K562 (cell line): Measurements from ENCODE around the gene RRAD. TPM values are rescaled to one million over a fixed set of nuclear protein-coding genes. Genes with fewer than 3 reads are reported as not detected.

ENCODE experiments used
- ATAC-seq: fragments of 200-7000 bp; cut with Tn5 transposase; 3 replicates; pipeline ENCODE4 v1.9.1; 2020; ENCODE audit warnings: moderate library complexity
- BruUV-seq: library from RNA; stranded (reverse); fragments of 400-500 nt; replicated peaks from 2 replicates; lab custom pipeline; 2021; lab: Mats Ljungman, UMichigan
- CTCF ChIA-PET: fragments of 300-600 bp; formaldehyde crosslinking; extraction: SDS; loops from one replicate; lab custom pipeline; 2021; ENCODE audit warnings: low intra/inter-chr PET ratio; lab: Yijun Ruan, JAX
- POLR2A ChIA-PET: fragments of 300-600, 350-650 bp; sonication (Branson Sonifier 250); formaldehyde crosslinking; extraction: SDS; loops from one replicate; lab custom pipeline; 2021; ENCODE audit warnings: antibody characterized with exemption, inconsistent platforms; lab: Yijun Ruan, JAX
- DNase-seq, 4 experiments: peaks; one replicate each; pipeline versions ENCODE4 v3.0.0 to v3.0.0-alpha.2; 2011 to 2018; ENCODE audit warnings: low spot score in 3 of 4, mixed read lengths in 3 of 4; ENCODE audit errors: extremely low read depth in 1 of 4
- FAIRE-seq: peaks from 2 replicates; lab custom pipeline; 2011; peaks lifted over from hg19 to GRCh38; lab: Jason Lieb, UNC
- H2AFZ ChIP-seq: 2 replicates; pipeline ENCODE4 v1.6.0; 2011; ENCODE audit warnings: low read depth, low read length, control low read depth, inconsistent platforms
- H3K27ac ChIP-seq: fragments of 200-600 bp; 3 replicates; pipeline ENCODE4 v1.8.0; 2011; ENCODE audit warnings: low read depth, mild to moderate bottlenecking, control low read depth, inconsistent platforms, low read length, moderate library complexity, mixed read lengths; ENCODE audit errors: extremely low read depth
- H3K27me3 ChIP-seq, 2 experiments: fragments of 300-600 bp in 1 of 2; 2 replicates in 1 of 2; 3 replicates in 1 of 2; pipeline versions ENCODE4 v1.6.0 to v1.8.0; 2011; ENCODE audit warnings: inconsistent platforms in 2 of 2, low read length in 2 of 2, mild to moderate bottlenecking in 1 of 2, mixed read lengths in 1 of 2, moderate library complexity in 1 of 2; ENCODE audit not compliant: control insufficient read depth in 2 of 2, insufficient read depth in 2 of 2
- H3K36me3 ChIP-seq: fragments of 300-600 bp; 3 replicates; pipeline ENCODE4 v1.8.0; 2011; ENCODE audit warnings: mild to moderate bottlenecking, low read length, inconsistent platforms; ENCODE audit not compliant: control insufficient read depth, insufficient read depth
- H3K4me1 ChIP-seq, 2 experiments: fragments of 200-600 bp in 1 of 2; replicated peaks in 1 of 2; 2 replicates in 1 of 2; 3 replicates in 1 of 2; pipeline versions ENCODE4 v1.5.1 to v1.8.0; 2011; ENCODE audit warnings: inconsistent platforms in 2 of 2, low read length in 2 of 2, mild to moderate bottlenecking in 1 of 2, mixed read lengths in 1 of 2, moderate library complexity in 1 of 2; ENCODE audit not compliant: control insufficient read depth in 2 of 2, insufficient read depth in 2 of 2
- H3K4me2 ChIP-seq: 2 replicates; pipeline ENCODE4 v1.6.1; 2011; ENCODE audit warnings: low read length, control low read depth, inconsistent platforms, mixed read lengths; ENCODE audit not compliant: insufficient read depth
- H3K4me3 ChIP-seq: fragments of 200-600 bp; sonication (generic), shearing (Covaris generic); 2 replicates; pipeline ENCODE4 v1.5.1; 2016; ENCODE audit warnings: control low read depth, inconsistent platforms
- H3K79me2 ChIP-seq: fragments of 200-600 bp; 3 replicates; pipeline ENCODE4 v1.8.0; 2011; ENCODE audit warnings: low read length, inconsistent platforms; ENCODE audit not compliant: control insufficient read depth, insufficient read depth
- H3K9ac ChIP-seq, 2 experiments: 2 replicates each; pipeline versions ENCODE4 v1.6.0 to v1.6.1; 2011; ENCODE audit warnings: low read depth in 2 of 2, low read length in 2 of 2, control low read depth in 1 of 2, inconsistent platforms in 1 of 2, mild to moderate bottlenecking in 1 of 2, mixed read lengths in 1 of 2; ENCODE audit not compliant: insufficient read depth in 1 of 2
- H3K9me1 ChIP-seq: one replicate; pipeline ENCODE4 v1.6.0; 2011; ENCODE audit warnings: inconsistent platforms, mild to moderate bottlenecking, low read length, moderate library complexity; ENCODE audit not compliant: control insufficient read depth, insufficient read depth
- H3K9me3 ChIP-seq: replicated peaks from 2 replicates; pipeline ENCODE4 v1.5.1; 2011; ENCODE audit warnings: low read depth, low read length, inconsistent platforms; ENCODE audit not compliant: control insufficient read depth, insufficient read depth
- H4K20me1 ChIP-seq: replicated peaks from 2 replicates; pipeline ENCODE4 v1.6.1; 2011; ENCODE audit warnings: low read length, inconsistent platforms, mixed read lengths; ENCODE audit not compliant: control insufficient read depth, insufficient read depth
- BHLHE40 ChIP-seq: IDR thresholded peaks from 2 replicates; pipeline ENCODE4 v1.6.1; 2011; ENCODE audit warnings: low read length, improper control_type of control experiment
- CEBPG ChIP-seq, 3 experiments: fragments of 200-800 bp in 1 of 3; sonication (Bioruptor generic) in 1 of 3; sonication (generic) in 1 of 3; formaldehyde crosslinking in 1 of 3; IDR thresholded peaks in 2 of 3; conservative IDR thresholded peaks in 1 of 3; 2 replicates each; pipeline versions ENCODE4 v1.6.1 to v1.8.0; 2016 to 2022; ENCODE audit warnings: missing compliant biosample characterization in 2 of 3, missing genetic modification characterization in 2 of 3, mild to moderate bottlenecking in 1 of 3, missing genetic modification reagents in 1 of 3
- COPS2 ChIP-seq: fragments of 450-650 bp; conservative IDR thresholded peaks from 2 replicates; pipeline ENCODE4 v1.6.1; 2016; ENCODE audit warnings: mild to moderate bottlenecking, moderate library complexity
- ERF ChIP-seq: fragments of 450-650 bp; formaldehyde crosslinking; IDR thresholded peaks from 2 replicates; pipeline ENCODE4 v1.4.0; 2020; ENCODE audit warnings: mild to moderate bottlenecking, mixed read lengths
- PYGO2 ChIP-seq: fragments of 450-650 bp; IDR thresholded peaks from 2 replicates; pipeline ENCODE4 v1.6.1; 2016; ENCODE audit warnings: mild to moderate bottlenecking, missing genetic modification characterization, moderate library complexity, missing compliant biosample characterization
- TAF7 ChIP-seq: fragments of 450-650 bp; IDR thresholded peaks from 2 replicates; pipeline ENCODE4 v1.6.1; 2016; ENCODE audit warnings: missing genetic modification characterization, missing compliant biosample characterization
- TAL1 ChIP-seq: fragments of 450-650 bp; IDR thresholded peaks from 2 replicates; pipeline ENCODE4 v1.6.1; 2016; ENCODE audit warnings: mild to moderate bottlenecking
- TGIF2 ChIP-seq: sonication (generic); formaldehyde crosslinking; IDR thresholded peaks from 2 replicates; pipeline ENCODE4 v1.8.1; 2022; ENCODE audit warnings: mild to moderate bottlenecking, missing genetic modification reagents, moderate library complexity
- TSC22D4 ChIP-seq: fragments of 450-650 bp; IDR thresholded peaks from 2 replicates; pipeline ENCODE4 v1.6.1; 2016; ENCODE audit warnings: missing genetic modification characterization, missing biosample characterization, control low read depth
- WGBS: fragments of 100-300 bp; shearing (Covaris generic); methylation state at CpG from one replicate; pipeline ENCODE4 v1.1.6; 2016; ENCODE audit warnings: low coverage, mixed read lengths; ENCODE audit not compliant: insufficient coverage; ENCODE audit errors: missing lambda C conversion rate; 5-methylcytosine and 5-hydroxymethylcytosine counted together
- in situ Hi-C: fragments of 300-500 bp; cut with MboI; formaldehyde crosslinking; loops from 4 replicates; pipeline ENCODE4 v1.15.0; 2018; ENCODE audit warnings: inconsistent platforms, mixed read lengths
- intact Hi-C: fragments of 100-400 bp; cut with micrococcal nuclease; formaldehyde crosslinking; loops from 2 replicates; pipeline ENCODE4 v1.14.2; 2022
- polyA plus RNA-seq, 8 experiments: library from polyadenylated mRNA; depleted of rRNA in 4 of 8; stranded (reverse) in 5 of 8; unstranded in 3 of 8; fragments of >200 nt; fragmentation: Nextera tagmentation in 2 of 8; fragmentation: Illumina TruSeq in 1 of 8; extraction: Ambion mirVana in 2 of 8; extraction: Trizol in 1 of 8; gene quantifications; 2 replicates each; pipeline versions ENCODE4 v1.2.1 to v1.2.3, GENCODE V29; 2011 to 2014; ENCODE audit warnings: inconsistent platforms in 1 of 8, missing spikeins in 1 of 8
- total RNA-seq, 7 experiments: library from RNA; depleted of rRNA in 6 of 7; stranded (reverse); fragments of >200 nt in 6 of 7; fragmentation: Illumina TruSeq in 2 of 7; extraction: Trizol in 2 of 7; gene quantifications; 2 replicates each; pipeline versions ENCODE4 v1.2.1 to v1.2.3, GENCODE V29; 2011 to 2021; ENCODE audit warnings: low replicate concordance in 1 of 7
- TF ChIP-seq, protein P1 (sequence below): sonication (generic); formaldehyde crosslinking; IDR thresholded peaks from 2 replicates; pipeline ENCODE4 v1.9.0; 2022; ENCODE audit warnings: mild to moderate bottlenecking, missing genetic modification reagents
- TF ChIP-seq, protein P2 (sequence below): fragments of 450-650 bp; conservative IDR thresholded peaks from 2 replicates; pipeline ENCODE4 v1.6.1; 2016; ENCODE audit warnings: missing genetic modification characterization, low read depth, mild to moderate bottlenecking, missing compliant biosample characterization, moderate library complexity
- TF ChIP-seq, protein P3 (sequence below): fragments of 450-650 bp; formaldehyde crosslinking; IDR thresholded peaks from 2 replicates; pipeline ENCODE4 v1.4.0; 2022; ENCODE audit warnings: missing genetic modification characterization
- TF ChIP-seq, protein P4 (sequence below): fragments of 450-650 bp; IDR thresholded peaks from 2 replicates; pipeline ENCODE4 v1.6.1; 2016; ENCODE audit warnings: missing biosample characterization, missing genetic modification characterization
- TF ChIP-seq, protein P5 (sequence below), 2 experiments: fragments of 200-800 bp in 1 of 2; sonication (Bioruptor generic) in 1 of 2; sonication (generic) in 1 of 2; formaldehyde crosslinking in 1 of 2; IDR thresholded peaks in 1 of 2; conservative IDR thresholded peaks in 1 of 2; 2 replicates each; pipeline versions ENCODE4 v1.5.0 to v1.6.1; 2016 to 2020; ENCODE audit warnings: missing compliant biosample characterization in 1 of 2, missing genetic modification characterization in 1 of 2, missing genetic modification reagents in 1 of 2

Gene RRAD
- total and polyA plus RNA-seq, 9 of the 15 experiments (the other 6 are each of a cell fraction or from before 2014, with no cell fraction given), result 0.09 to 0.20 (median 0.13) TPM; not detected in 5

DNA sequence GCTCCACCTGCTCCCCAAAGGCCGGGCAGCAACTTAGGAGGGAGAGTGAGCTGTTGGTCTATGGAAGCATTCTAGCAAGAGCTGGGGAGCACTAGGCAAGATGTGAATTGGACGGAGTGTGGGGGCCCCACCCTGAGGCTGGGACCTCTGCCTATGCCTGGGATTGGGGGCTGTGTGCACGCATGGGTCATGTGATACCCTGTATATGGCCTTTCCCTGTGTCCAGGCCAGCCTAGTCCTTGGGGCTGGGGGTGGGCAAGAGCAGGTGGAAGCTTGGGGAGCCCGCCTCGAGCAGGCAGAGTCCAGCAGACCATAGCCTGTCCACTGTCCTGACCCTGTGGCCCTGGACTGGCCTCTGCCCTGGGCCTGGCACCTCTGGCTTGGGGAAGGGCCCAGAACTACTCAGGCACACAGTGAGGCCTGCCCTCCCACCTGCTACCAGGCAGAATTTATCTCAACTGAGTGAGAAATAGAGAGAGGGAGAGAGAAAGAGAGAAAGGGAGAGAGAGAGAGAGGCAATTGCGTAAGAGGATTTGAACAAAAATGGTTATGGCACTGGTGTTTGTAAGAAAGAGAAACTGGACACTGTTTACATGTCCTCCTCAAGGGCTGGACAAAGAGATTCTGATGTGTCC lies 25.9 kb downstream of the RRAD start:
- H3K27ac ChIP-seq, result peak overlapping the region; percentile 87
- FAIRE-seq (no peak), DNase-seq (peak in 1 of 4 experiments; percentile 32), ATAC-seq (peak; percentile 42)
- peak overlapping the region; percentile 80 to 89 for H3K9ac ChIP-seq
- H3K79me2 ChIP-seq, result no peaks in the 10 kb centered on the region
- CTCF ChIA-PET, result no interaction called here
- no peak overlapping the region for H3K4me3 ChIP-seq
- intact Hi-C loops (loop anchor here (5.0 kb wide), 2 partner anchors 48 to 118 kb away; no protein-coding TSS in a partner anchor), in situ Hi-C loops (loop anchor here (5.0 kb wide), 1 partner anchor 33 kb away; the partner anchor contains the start of gene CIAO2B)
- no peaks in the 10 kb centered on the region for H3K27me3 ChIP-seq
- H3K9me1 ChIP-seq, result no peaks in the 10 kb centered on the region
- 64% methylated on average over 6 of the region's 6 CpGs for WGBS
- POLR2A ChIA-PET, result interaction anchor here (0.5 to 1.5 kb wide), 11 partner anchors 11 to 1245 kb away, joined by 3 to 9 read pairs (median 3); partner anchors contain the start of gene CIAO2B
- H2AFZ ChIP-seq, result peak overlapping the region; percentile 78
- no peaks in the 10 kb centered on the region for H4K20me1 ChIP-seq
- peak overlapping the region; percentile 77 for H3K4me2 ChIP-seq
- H3K4me1 ChIP-seq, result peaks cover 30 to 56% of the 10 kb centered on the region in 2 experiments
- no peaks in the 10 kb centered on the region for H3K36me3 ChIP-seq
- no TSS peak for BruUV-seq
- no peaks in the 10 kb centered on the region for H3K9me3 ChIP-seq
- TF ChIP-seq, protein P1, sequence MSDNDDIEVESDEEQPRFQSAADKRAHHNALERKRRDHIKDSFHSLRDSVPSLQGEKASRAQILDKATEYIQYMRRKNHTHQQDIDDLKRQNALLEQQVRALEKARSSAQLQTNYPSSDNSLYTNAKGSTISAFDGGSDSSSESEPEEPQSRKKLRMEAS, result peak; percentile 51
- TF ChIP-seq TSC22D4 (tag), result no peak
- TF ChIP-seq, protein P2, sequence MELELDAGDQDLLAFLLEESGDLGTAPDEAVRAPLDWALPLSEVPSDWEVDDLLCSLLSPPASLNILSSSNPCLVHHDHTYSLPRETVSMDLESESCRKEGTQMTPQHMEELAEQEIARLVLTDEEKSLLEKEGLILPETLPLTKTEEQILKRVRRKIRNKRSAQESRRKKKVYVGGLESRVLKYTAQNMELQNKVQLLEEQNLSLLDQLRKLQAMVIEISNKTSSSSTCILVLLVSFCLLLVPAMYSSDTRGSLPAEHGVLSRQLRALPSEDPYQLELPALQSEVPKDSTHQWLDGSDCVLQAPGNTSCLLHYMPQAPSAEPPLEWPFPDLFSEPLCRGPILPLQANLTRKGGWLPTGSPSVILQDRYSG (tag), result peak; percentile 66; the same call in 1 of the 2 replicates
- TF ChIP-seq, protein P3, sequence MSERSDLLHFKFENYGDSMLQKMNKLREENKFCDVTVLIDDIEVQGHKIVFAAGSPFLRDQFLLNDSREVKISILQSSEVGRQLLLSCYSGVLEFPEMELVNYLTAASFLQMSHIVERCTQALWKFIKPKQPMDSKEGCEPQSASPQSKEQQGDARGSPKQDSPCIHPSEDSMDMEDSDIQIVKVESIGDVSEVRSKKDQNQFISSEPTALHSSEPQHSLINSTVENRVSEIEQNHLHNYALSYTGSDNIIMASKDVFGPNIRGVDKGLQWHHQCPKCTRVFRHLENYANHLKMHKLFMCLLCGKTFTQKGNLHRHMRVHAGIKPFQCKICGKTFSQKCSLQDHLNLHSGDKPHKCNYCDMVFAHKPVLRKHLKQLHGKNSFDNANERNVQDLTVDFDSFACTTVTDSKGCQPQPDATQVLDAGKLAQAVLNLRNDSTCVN (CRISPR knock-in tag), result peak; percentile 56; the same call in 1 of the 2 replicates
- peak; percentile 83 for TF ChIP-seq CEBPG (CRISPR knock-in tag; IDR thresholded peaks at IDR 0.05)
- TF ChIP-seq CEBPG (tag; conservative IDR thresholded peaks at IDR 0.05 in 1 of 2, IDR thresholded peaks at IDR 0.05 in 1 of 2), result peak; percentile 97
- no peak for TF ChIP-seq TGIF2
- no peak for TF ChIP-seq COPS2
- no peak for TF ChIP-seq ERF (CRISPR knock-in tag)
- TF ChIP-seq TAF7, result peak; percentile 55; the same call in 1 of the 2 replicates
- TF ChIP-seq, protein P4, sequence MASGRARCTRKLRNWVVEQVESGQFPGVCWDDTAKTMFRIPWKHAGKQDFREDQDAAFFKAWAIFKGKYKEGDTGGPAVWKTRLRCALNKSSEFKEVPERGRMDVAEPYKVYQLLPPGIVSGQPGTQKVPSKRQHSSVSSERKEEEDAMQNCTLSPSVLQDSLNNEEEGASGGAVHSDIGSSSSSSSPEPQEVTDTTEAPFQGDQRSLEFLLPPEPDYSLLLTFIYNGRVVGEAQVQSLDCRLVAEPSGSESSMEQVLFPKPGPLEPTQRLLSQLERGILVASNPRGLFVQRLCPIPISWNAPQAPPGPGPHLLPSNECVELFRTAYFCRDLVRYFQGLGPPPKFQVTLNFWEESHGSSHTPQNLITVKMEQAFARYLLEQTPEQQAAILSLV (tag), result peak; percentile 88
- peak; percentile 14; the same call in 1 of the 2 replicates for TF ChIP-seq TAL1
- TF ChIP-seq BHLHE40, result 0 out of 2 replicates have a peak, but pooled peaks have one; percentile 5
- TF ChIP-seq, protein P5, sequence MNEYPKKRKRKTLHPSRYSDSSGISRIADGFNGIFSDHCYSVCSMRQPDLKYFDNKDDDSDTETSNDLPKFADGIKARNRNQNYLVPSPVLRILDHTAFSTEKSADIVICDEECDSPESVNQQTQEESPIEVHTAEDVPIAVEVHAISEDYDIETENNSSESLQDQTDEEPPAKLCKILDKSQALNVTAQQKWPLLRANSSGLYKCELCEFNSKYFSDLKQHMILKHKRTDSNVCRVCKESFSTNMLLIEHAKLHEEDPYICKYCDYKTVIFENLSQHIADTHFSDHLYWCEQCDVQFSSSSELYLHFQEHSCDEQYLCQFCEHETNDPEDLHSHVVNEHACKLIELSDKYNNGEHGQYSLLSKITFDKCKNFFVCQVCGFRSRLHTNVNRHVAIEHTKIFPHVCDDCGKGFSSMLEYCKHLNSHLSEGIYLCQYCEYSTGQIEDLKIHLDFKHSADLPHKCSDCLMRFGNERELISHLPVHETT (CRISPR knock-in tag; conservative IDR thresholded peaks at IDR 0.05 in 1 of 2, IDR thresholded peaks at IDR 0.05 in 1 of 2), result 0 out of 4 replicates have a peak, but pooled peaks of 1 of the 2 experiments have one; percentile 22
- 0 out of 2 replicates have a peak, but pooled peaks have one; percentile 6 for TF ChIP-seq PYGO2
